HG02610 (cell line): Measurements from ENCODE around the gene IDH2.

Experiments
- ATAC-seq: cut with Tn5 transposase; IDR thresholded peaks from one replicate; pipeline ENCODE4 v1.9.1; 2021; ENCODE audit warnings: mild to moderate bottlenecking, moderate library complexity; ENCODE audit not compliant: unreplicated experiment

Gene IDH2

DNA sequence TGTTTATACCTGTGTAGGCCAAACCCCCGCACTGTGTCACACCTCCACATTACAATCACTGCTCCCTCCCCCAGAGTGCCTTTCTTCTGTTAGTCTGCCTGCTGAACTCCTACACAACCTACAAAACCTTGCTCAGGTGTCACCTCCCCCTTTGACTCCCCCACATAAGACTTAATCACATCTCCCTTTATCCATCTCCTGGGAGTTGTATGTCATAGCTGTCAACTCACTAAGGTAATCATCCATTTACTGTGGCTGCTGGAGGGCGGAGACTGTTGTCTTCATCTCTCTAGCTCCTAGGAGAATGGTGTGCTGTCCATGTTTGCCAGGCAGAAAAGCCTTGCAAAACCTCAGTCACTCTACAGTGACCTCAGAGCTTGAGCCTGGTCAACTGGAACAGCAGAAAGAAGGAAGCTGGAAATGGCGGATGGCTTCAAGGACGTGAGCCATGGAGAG is 57.3 kb downstream of the IDH2 start:
- no peak for ATAC-seq

DNA sequence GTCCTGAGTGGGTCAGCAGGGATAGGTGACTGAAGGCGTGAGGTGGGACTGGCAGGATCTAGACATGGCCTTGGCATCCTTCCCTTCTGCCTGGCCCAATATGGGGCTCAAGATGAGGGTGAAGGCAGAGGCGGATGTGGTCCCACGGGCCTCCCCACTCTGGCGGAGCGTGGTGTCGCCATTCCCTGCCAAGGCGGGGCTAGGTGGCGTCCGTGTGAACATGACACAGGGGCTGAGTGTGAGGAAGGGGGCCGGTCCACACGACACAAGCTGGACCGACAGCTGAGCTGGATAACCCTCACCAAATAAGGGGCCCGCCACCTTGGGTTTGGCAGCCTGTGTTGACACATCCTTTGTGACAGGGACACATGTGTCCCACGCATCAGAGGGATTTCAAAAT is 58.1 kb downstream of the IDH2 start:
- ATAC-seq: no peak

DNA sequence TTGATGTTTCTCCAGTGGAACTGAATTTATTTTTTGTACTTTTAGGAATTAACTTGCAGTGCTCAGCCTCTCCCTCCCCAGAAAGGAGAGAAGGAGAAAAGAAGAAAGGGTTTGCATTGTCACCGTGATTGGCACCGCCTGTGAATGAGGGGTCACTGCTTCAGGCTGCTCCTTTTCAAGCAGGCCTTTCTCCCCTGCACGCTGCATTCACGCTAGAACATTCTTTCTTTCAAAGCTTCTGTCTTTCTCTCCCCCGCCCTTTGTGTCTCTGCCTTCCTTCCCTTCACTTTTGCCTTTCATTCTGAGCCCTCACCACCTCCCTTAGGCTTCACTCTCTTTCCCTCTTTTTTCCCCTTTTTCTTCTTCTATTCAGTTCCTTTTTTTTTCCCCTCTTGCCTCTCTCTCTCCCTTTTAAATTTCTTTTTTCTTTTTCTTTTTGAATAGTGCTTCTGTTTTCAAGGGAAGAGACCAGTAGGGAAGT is 58.7 kb downstream of the IDH2 start:
- no peak for ATAC-seq

DNA sequence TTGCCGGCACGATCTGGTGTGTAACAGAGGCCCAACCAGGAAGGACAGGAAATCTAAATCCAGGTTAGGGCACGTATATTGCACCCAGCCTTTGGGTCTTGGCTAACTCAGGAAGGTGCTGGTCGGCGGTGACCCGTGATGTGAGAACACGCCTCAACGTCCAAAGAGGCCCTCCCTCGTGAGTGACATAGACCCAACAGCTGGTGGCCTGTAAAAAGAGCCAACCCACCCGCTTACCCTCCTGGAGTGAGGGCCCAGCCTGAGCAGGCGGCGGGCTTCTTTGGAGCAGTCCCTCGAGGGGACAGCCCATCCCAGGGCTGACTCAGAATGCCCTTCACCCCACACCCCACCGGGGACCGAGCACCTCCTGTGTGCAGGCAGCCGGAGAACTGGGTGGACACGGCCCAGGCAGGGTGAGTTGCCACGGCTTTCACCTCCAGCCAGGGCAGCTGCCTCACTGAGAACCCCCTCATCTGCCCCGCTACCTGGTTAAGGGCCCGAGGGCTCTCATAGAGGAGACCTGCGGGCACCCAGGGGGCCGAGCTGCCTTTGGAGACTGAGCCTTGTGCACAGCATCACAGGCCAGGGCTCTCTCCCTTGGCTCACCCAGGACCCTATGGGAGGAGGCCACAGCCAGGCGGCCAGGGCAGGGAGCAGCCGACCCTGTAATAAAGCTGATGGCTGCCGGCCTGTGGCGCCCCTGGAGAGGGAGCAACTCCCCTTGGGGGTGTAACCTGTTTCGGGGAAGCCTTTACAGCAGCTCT is 59.3 kb downstream of the IDH2 start:
- no peak for ATAC-seq

DNA sequence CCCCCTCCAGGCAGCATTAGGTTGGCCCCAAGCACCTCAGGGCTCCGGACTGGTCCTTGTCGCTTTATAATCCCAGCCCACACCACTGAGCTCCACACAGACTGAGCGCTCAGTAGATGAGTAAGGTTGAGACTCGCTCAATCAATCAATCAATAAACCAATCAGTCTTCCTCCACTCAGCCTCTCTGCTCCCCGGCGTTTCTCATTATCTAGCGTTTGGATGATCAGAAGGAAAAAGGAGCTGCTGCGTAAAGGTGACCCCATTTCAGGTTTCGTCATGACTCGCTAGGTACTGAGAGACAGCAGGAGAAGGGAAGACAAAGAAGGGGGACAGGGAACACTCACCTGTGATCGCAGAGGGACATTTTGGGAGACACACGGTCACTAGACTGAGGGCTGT is 59.9 kb downstream of the IDH2 start:
- no peak for ATAC-seq

DNA sequence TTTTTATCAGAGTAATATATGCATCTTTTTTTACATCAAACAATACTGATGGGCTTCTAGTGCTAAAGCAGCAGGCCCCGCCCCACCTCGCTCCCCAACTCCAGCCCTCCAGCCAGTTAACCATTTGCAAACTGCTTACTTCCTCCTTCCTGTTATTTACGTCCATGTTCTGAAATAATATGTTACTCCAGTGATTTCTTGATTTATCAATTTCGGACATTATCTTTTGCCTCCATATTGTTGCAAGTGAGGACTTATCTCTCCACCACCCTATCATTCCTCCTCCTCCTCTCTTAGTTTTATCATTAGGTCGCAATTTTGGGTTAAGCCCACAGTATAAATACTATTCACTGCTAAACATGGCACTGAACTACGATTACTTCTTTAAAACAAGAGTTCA is 61.6 kb downstream of the IDH2 start:
- ATAC-seq: no peak

DNA sequence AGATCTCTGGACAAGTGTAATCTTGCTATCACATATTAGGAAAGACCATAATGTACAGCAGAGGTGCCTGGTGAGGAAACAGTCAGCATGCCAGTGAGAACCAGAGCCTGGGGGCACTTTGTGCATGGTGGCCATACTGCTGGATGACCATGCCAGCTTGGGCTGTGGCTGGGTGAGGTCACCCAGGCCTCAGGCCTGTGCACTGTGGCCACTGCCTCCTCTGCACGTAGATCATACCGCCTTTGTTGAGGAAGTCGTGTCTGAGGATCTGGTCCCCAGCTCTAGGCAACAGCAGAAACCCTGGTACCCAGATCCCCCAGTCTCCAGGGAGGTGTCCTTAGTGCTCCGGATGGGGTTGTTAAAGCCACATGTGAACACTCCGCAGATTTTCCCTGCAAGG is 62.3 kb downstream of the IDH2 start:
- no peak for ATAC-seq

DNA sequence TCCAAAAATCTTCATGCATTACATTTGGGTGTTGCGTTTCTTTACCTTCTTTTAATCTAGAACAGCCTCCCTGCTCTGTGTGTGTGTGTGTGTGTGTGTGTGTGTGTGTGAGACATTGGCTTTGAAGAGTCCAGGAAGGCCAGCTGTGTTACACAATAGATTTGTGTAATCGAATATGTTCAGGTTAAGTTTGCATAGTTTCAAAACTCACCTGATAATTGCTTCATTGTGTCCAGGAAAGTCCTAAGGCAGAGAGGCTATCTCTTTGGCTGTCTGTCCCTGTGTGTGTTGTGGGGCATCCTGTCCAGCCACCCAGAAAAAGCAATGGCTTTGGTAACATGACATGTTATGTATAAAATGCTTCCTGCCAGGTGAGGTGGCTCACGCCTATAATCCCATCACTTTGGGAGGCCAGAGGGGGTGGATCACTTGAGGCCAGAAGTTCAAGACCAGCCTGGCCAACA is 63.6 kb downstream of the IDH2 start:
- peak; percentile 4 for ATAC-seq

DNA sequence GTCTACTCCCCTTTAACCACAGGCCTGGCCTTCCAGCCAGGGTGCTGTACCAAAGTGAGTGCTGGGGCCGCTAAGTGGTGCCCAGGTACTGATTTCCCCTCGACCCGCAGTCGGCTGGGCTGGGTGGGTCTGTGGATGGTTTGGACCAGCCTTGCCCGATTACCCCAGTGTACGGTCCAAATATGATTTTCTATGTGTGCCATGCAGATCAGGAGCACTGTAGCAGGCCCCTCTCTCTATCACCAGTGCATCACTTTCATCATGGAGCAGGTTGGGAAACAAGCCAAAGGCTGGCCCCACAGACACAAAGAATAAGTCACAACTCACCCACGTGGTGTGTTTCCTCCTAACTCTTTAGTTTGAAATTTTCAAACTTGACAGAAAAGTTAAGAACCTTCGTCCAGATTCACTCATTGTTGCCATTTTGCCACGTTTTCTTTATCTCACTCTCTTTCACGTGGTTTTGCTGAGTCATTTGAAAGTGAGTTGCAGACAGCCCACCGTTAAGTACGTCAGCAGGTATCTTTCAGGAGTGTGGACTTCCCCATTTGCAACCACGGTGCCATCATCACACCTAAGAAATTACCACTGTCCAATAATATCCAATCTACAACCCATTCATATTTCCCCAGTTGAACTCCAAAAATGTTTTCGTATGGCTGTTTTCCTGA is 64.2 kb downstream of the IDH2 start:
- ATAC-seq: peak; percentile 84

DNA sequence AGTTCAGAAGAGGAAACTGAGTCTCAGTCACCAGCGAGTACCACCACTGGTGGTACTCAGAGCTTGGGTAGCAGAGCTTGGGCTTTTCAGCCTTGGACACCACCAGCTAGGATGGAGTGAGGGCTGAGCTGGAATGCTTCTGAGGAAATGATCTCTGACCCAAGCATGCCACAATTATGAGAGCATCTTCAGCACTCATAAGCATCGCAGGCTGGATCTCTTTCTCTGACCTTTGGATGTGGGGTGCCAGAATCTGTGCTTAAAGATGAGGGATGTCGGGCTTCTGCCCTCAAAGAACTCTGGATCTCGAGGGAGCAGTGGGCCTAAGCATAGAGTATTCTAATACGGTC is 64.8 kb downstream of the IDH2 start:
- ATAC-seq: no peak

DNA sequence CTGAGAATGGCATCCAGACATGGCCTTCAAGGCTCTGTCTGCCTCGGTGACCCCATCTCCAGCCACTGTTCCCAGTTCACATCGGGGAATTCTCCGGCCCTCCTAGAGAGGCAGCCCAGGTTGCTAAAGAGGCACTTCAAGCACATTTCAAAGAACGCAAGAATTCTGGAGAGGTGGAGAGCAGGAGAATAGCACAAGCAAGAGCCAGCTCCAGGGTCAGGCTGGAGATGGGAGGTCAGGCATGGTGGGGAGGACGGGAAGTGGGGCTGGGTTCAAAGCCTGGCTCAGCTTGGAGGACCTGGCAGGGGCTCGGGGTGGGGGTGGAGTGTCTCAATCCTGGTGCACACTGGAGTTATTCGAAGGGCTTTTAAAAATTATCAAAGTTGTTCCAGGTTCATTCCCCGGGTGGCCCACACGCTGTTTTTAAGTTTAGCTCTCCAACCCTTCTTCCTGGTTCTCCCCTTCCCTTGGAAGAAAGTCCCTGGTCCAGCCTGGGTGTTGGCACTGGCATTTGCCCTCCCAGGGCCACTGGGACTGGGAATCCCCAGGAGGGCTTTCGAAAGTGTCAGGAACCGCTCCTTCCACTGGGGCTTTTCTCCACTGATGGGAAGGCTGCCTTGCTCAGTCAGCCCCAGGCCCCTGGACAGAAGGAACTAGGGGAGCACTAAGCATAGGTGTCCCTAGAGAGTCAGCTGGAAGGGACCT is 65.3 kb downstream of the IDH2 start:
- no peak for ATAC-seq

DNA sequence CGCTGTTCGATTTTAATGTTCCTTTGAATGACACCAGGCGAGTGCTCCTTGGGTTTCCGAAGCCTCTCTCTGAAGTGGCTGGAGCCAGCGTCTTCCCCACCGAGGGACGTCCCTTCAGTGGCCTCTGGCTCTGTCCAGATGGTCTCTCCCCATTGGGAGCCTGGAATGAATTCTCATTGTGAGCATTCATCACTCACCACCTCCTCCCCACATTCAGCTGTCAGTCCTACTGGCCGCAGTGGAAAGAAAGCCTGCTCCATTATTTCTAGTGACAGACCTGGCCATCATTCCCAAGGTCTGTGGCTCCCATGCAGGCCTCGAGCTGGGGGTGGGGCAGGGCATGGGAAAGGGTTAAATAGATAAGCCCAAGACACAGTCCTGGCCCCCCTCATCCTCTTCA is 65.9 kb downstream of the IDH2 start:
- no peak for ATAC-seq

DNA sequence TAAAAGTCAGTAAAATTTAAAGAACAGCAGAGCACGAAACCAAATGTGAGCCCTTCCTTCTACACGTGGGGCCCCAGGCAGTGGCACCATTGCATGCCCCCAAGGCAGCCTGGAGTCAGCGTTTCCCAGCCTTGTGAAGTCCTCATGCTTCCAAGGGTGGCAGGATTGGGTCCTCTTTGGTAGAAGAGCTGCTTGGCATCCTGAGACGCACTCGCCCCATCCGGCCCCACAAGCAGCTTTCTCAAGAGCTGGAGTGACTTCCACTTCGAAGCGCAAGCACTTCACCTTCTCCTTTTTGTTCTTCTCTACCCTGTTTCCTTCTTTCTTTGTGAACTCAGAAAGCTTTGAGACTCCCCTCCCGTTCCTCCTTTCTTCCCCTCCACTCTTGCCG is 66.4 kb downstream of the IDH2 start:
- ATAC-seq: no peak

DNA sequence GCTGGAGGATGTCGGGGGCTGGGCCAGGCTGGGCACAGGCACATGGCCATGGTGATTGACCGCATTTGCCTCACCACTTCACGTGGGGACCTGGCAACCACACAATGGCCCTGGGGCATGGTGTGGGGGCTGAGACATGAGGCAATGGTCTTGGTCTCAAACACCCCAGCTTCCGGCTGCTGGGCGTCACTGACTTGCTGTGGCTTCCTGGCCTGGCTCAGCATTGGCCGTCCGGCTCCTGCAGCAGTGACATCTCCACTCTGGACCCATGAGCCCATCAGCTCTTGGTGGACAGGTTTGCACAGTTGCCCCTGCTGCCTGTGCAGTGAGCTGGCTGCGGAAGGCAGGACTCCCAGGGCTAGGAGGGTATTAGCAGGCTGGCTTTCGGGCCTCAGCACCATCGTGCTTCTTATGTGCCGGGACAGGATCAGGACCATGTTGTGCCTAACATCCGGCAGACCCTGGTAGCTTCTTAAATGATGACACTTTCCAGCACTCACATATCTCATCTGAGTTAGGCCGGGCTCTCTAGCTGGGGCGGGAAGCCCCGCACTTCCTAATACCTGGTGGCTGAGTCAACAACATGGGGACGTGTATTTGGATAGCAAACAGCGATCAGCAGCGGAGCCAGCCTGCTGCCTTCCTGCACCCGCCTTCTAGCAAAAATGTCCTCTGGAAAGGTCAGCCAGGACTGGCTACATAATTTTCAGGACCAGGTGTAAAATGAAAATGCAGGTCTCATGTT is 67.0 kb downstream of the IDH2 start:
- no peak for ATAC-seq

DNA sequence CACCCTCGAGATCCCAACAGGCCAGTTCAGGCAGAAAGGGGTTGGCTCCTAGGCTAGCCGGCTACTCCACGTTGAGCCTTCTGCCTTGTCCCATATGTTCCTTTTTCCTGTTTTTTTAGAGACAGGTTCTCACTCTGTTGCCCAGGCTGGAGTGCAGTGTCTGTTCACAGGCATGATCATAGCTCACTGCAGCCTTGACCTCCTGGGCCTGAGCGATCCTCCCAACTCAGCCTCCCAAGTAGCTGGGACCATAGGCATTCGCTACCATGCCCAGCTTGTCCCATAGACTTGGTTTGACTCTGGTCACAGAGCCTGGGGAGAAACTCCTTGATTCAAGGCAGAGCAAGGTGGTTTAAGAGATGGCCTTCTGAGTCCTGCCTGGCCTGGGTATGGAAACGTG is 68.8 kb downstream of the IDH2 start:
- ATAC-seq: no peak
